GM08714 (cell line): ENCODE measurements around the gene NT5E.

Experiments
- H3K4me3 ChIP-seq: fragments of 200-500 bp; sonication (Bioruptor generic); 2 replicates; pipeline ENCODE4 v1.5.1; 2014; ENCODE audit warnings: mild to moderate bottlenecking, low read length, inconsistent platforms
- ZNF274 ChIP-seq: IDR thresholded peaks from 2 replicates; pipeline ENCODE4 v1.6.1; 2012; ENCODE audit warnings: mild to moderate bottlenecking, low read depth, low read length

Gene NT5E

DNA sequence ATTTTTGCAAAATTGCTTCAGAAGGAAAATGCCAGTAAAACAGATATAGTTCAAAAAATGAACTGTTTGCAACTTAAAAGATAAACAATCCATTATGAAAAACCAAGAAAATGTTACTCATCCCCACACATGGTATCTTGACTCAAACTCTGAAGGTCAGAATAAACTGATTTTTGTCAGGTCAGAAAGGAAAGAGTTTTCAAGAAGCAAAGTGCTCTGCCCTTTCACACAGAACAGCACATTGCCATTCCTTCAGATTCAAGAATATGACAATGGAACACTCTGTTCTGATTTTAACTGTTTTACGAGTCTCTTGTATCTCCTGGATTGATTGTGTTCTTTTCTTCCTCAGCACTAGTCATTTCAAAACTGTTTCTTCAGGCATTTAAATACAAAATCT, 33.8 kb upstream of the NT5E start:
- H3K4me3 ChIP-seq = no peak overlapping the region
- no peak for TF ChIP-seq ZNF274

- no peak for TF ChIP-seq ZNF274
- no peak overlapping the region for H3K4me3 ChIP-seq
These were observed 33.1 kb upstream of the NT5E start for GRCh38 chr6:85416766-85417165.

- no peak for TF ChIP-seq ZNF274
- H3K4me3 ChIP-seq = no peak overlapping the region
These were observed 32.5 kb upstream of the NT5E start for GRCh38 chr6:85417336-85417735.

DNA sequence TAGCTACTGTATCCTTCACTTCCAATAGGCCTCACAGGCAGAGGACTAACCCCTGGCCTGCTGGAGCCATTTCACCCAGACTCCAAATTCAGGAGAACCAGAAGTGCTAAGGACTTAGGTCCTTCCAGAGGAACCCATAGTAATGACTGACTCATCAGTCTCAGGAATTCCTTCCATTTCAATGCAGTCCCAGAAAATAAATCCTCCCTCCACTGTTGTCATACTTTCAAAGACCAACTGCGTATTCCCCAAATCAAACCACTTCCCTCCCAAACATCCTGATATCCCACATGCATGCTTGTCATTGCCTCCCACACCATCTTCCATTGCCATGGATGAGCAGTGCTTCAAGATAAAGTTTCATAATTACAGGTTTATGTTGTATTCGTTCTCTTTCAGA, 31.8 kb upstream of the NT5E start:
- no peak overlapping the region for H3K4me3 ChIP-seq
- TF ChIP-seq ZNF274 = no peak

DNA sequence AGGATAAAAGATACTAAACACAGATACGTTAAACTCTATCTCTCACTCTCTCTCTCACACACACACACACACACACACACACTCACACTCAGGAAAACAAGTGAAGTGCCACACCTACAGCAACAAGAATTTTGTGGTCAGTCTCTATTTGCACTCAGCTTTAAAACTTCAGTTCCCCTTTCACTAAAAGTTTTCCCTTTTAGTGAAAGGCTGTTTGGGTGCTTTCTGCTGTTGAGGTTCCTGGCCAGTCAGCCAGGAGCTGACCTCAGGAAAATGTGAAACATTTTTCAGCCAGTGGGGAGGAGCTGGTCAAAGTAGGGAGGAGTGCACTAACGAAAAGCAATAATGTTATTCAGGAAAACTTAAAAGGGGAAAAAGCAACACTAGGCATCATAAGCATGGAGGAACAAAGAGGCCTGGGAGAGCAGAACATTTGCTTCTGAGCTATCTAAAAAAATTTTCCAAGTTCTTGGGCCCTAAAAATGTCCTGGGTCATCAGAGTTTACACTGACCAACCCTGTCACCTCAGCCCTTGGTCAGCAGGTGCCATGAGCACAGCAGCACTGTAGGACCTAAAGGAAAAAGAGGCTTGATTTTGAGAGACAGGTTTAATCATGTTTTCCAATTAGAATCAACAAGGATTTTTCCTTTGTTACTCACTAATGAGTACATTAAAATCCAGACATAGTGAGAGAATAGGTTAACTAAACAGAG, 30.7 kb upstream of the NT5E start:
- TF ChIP-seq ZNF274 = no peak
- no peak overlapping the region for H3K4me3 ChIP-seq

- TF ChIP-seq ZNF274 = no peak
- no peak overlapping the region for H3K4me3 ChIP-seq
These were observed 29.3 kb upstream of the NT5E start for GRCh38 chr6:85420551-85420950.

DNA sequence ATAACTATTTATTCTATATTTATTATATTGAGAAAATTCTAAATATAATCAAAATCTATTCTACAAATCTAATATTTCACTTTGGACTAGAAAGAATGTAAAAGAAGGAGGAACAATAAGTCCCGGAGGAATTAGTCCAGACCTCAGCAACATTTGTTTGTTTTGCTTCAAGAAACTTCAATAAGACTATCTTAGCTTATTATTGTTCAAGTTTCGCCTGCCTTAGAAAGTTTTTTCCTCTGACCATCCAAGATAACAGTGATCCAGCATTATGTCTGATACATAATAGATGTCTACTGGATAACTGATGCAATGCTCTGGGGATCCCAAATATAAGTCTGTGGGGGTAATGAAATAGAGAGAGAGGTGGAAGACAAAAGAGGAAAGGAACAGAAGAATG, 28.7 kb upstream of the NT5E start:
- TF ChIP-seq ZNF274 = no peak
- H3K4me3 ChIP-seq = no peak overlapping the region

DNA sequence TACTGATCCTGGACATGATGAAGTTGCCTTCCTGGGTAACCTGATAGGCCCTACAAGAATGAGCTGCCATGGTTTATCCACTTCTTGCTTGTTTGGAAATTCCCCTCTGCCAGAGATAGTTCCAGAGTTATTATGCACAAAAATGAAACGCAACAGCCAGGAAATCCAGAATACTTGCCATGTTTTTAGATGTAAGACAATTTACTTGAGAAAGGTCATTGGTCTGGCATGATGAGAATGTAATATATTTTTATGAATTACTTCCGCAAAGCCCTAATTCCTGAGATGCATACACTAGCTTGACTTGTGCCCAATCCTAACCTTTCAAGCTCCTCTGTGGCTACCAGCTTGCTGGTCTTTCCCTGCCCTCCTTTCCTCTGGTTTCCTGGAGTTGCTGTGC, 27.9 kb upstream of the NT5E start:
- TF ChIP-seq ZNF274 = no peak
- H3K4me3 ChIP-seq = no peak overlapping the region

DNA sequence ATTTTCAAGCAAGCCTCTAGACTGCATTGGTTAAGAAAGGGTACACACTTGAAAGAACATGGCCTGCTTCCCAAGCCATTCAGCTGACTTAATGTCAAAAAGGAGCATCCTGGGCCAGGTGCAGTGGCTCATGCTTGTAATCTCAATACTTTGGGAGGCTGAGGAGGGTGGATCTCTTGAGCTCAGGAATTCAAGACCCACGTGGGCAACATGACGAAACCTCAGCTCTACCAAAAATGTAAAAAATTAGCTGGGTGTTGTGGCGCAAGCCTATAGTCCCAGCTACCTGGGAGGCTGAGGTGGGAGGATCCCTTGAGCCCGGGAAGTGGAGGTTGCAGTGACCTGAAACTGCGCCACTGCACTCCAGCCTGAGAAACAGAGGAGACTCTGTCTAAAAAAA, 26.9 kb upstream of the NT5E start:
- no peak for TF ChIP-seq ZNF274
- H3K4me3 ChIP-seq = no peak overlapping the region

DNA sequence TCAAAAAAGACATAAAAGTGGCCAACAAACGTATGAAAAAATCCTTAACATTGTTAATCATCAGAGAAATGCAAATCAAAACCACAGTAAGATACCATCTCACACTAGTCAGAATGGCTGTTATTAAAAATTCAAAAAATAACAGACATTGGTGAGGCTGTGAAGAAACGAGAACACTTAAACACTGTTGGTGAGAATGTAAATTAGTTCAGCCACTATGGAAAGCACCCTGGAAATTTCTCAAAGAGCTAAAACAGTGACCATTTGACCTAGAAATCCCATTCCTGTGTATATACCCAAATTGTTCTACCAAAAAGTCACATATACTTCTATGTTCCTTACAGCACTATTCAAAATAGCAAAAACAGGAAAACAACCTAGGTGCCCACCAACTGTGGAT, 24.9 kb upstream of the NT5E start:
- H3K4me3 ChIP-seq = no peak overlapping the region
- TF ChIP-seq ZNF274 = no peak

DNA sequence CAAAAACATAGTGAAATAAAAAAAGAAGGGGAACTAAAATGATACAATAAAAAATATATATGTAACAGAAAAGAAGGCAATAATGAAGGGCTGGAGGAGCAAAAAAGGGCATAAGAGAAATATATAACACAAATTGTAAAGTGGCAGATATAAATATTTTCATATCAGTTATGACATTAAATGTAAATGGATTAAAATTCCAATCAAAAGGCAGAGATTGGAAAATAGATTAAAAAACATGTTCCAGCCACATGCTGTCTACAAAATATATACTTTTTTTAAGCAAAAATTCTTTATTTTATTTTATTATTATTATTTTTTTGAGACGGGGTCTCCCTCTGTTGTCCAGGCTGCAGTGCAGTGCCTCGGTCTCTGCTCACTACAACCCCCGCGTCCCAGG, 23.9 kb upstream of the NT5E start:
- TF ChIP-seq ZNF274 = no peak
- H3K4me3 ChIP-seq = no peak overlapping the region

DNA sequence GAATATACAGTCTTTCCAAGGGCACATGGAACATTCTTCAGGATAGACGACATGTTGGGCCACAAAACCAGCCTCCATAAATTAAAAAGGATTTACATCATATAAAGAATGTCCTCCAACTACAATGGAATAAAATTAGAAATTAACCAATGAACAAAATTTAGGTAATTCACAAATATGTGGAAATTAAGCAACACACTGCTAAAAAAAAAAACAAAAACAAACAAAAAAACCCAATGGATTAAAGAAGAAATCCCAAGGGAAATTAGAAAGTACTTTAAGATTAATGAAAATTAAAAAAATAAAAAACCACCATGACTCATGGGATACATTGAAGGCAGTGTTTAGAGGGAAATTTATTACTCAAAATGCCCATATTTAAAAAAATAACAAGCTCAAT, 21.4 kb upstream of the NT5E start:
- no peak for TF ChIP-seq ZNF274

GRCh38 chr6:85429346-85429745, 20.5 kb upstream of the NT5E start:
- TF ChIP-seq ZNF274 = no peak
- H3K4me3 ChIP-seq = no peak overlapping the region

More for the DNA sequence above, 21.4 kb upstream of the NT5E start:
- no peak overlapping the region for H3K4me3 ChIP-seq

DNA sequence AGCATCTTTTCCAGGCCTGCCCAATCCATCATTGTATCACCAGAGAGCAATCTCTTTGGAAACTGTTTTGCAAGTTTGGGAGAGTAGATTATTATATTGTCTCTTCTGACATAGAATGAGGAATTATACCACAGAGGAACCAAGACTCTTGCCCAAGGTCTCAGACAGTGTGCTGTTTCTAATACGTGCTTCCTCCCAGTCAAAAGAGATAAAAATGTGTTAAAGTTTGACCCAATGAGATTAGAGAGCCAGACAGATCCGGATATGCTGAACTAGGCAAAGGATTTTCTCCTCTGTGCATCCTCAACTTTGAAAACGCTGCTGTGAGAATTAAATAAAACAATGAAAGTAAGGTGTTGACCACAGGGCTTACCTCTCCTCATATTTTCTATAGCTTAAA, 18.6 kb upstream of the NT5E start:
- TF ChIP-seq ZNF274 = no peak
- no peak overlapping the region for H3K4me3 ChIP-seq

DNA sequence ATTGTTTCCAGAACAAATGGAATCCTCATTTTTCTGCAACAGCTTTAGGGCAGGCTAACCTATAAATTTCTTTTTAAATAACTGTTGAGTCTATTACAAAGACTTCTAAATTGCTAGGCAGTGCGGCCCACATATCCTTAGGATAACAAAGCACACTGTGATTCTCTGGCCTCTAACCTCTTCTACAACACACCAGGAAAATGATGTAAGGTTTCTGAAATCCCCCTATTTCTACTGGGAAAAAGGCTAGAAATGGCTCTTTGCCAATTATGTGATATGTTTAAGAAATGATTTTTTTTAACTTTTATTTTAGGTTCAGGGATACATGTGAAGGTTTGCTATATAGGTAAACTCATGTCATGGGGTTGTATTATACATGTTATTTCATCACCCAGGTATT, 17.3 kb upstream of the NT5E start:
- H3K4me3 ChIP-seq = no peak overlapping the region
- TF ChIP-seq ZNF274 = no peak

DNA sequence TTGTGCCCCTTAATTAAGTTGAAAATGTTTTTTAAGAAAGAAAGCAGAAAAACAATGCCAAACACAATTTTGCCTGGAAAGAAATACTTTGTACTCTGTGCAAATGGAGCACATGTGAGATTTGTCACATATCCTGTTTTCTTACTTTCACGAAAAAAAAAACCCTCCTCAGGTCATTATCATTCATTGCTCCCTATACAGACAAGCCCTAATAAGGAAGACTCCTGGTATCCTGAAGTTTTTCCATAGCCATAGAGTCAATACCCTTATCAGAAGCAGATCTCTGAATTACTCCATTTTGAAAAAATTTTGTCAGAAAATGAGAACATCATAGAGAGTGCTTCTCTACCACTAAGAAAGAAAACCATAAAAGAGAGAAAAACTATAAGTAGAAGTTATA, 14.0 kb upstream of the NT5E start:
- TF ChIP-seq ZNF274 = no peak

GRCh38 chr6:85436411-85436810, 13.5 kb upstream of the NT5E start:
- no peak overlapping the region for H3K4me3 ChIP-seq
- TF ChIP-seq ZNF274 = no peak

More for the DNA sequence above, 14.0 kb upstream of the NT5E start:
- no peak overlapping the region for H3K4me3 ChIP-seq
